Neural progenitor cell (in vitro differentiated cells): ENCODE measurements around the gene ADAM10.

Experiments
- CTCF ChIP-seq: fragments of 200-600 bp; sonication (generic); IDR thresholded peaks from 2 replicates; pipeline ENCODE4 v1.5.1; 2017; ENCODE audit warnings: antibody characterized with exemption, mild to moderate bottlenecking
- EZH2 ChIP-seq: fragments of 200-600 bp; sonication (generic); IDR thresholded peaks from 2 replicates; pipeline ENCODE4 v1.6.1; 2017; ENCODE audit warnings: antibody characterized with exemption, mild to moderate bottlenecking, moderate library complexity

- no peak for TF ChIP-seq CTCF
- TF ChIP-seq EZH2 = no peak
Measured at GRCh38 chr15:58539548-58539947, 210.0 kb downstream of the ADAM10 start.
